BE2C (cell line): Measurements from ENCODE around the gene AHCTF1.
"Not testable (repeated sequence)": the region's sequence is repeated elsewhere in the genome, so short reads cannot be mapped to it uniquely, and the experiment has no call there.

ENCODE experiments used
- DNase-seq: peaks from one replicate; pipeline ENCODE4 v3.0.0-alpha.2; 2020
- H3K27me3 ChIP-seq: fragments of 250-450 bp; sonication (Bioruptor Pico); 2 replicates; pipeline ENCODE4 v1.5.1; 2020; ENCODE audit warnings: mild to moderate bottlenecking
- H3K36me3 ChIP-seq: fragments of 250-450 bp; sonication (Bioruptor Pico); 2 replicates; pipeline ENCODE4 v1.5.1; 2020; ENCODE audit warnings: mild to moderate bottlenecking
- H3K4me1 ChIP-seq: fragments of 250-450 bp; sonication (Bioruptor Pico); 2 replicates; pipeline ENCODE4 v1.5.1; 2020
- H3K4me3 ChIP-seq: 2 replicates; pipeline ENCODE4 v1.5.1; 2011; ENCODE audit warnings: low read depth, low read length
- H3K9me3 ChIP-seq: fragments of 250-450 bp; sonication (Bioruptor Pico); 2 replicates; pipeline ENCODE4 v1.5.1; 2020
- CTCF ChIP-seq: IDR thresholded peaks from 2 replicates; pipeline ENCODE4 v1.5.1; 2012; ENCODE audit warnings: mild to moderate bottlenecking, low read depth, low read length

AHCTF1 gene

GRCh38 chr1:246925997-246926626, 5.6 kb downstream of the AHCTF1 start:
- Histone ChIP-seq H3K9me3 (no peaks in the 10 kb centered on the region), H3K27me3 (no peaks in the 10 kb centered on the region), H3K4me1 (no peaks in the 10 kb centered on the region), H3K36me3 (peaks cover 41% of the 10 kb centered on the region), H3K4me3 (no peak overlapping the region)
- no peak for DNase-seq
- no peak for TF ChIP-seq CTCF

- no peak overlapping the region for H3K4me3 ChIP-seq
- no peak for DNase-seq
- H3K9me3 ChIP-seq = no peaks in the 10 kb centered on the region
- no peak for TF ChIP-seq CTCF
- H3K36me3 ChIP-seq = peaks cover 42% of the 10 kb centered on the region
- H3K4me1 ChIP-seq = no peaks in the 10 kb centered on the region
- no peaks in the 10 kb centered on the region for H3K27me3 ChIP-seq
These were observed 7.8 kb downstream of the AHCTF1 start for GRCh38 chr1:246923900-246924299.

GRCh38 chr1:246923482-246923881, 8.3 kb downstream of the AHCTF1 start:
- Histone ChIP-seq H3K27me3 (no peaks in the 10 kb centered on the region), H3K9me3 (no peaks in the 10 kb centered on the region), H3K4me3 (no peak overlapping the region), H3K4me1 (no peaks in the 10 kb centered on the region), H3K36me3 (peaks cover 41% of the 10 kb centered on the region)
- DNase-seq = no peak
- TF ChIP-seq CTCF = no peak

GRCh38 chr1:246921481-246921880, 10.3 kb downstream of the AHCTF1 start:
- H3K4me3 ChIP-seq = no peak overlapping the region
- H3K9me3 ChIP-seq = no peaks in the 10 kb centered on the region
- H3K4me1 ChIP-seq = no peaks in the 10 kb centered on the region
- no peak for TF ChIP-seq CTCF
- peaks cover 41% of the 10 kb centered on the region for H3K36me3 ChIP-seq
- DNase-seq = no peak
- H3K27me3 ChIP-seq = no peaks in the 10 kb centered on the region

GRCh38 chr1:246919902-246920301, 11.8 kb downstream of the AHCTF1 start:
- DNase-seq = no peak
- H3K27me3 ChIP-seq = no peaks in the 10 kb centered on the region
- H3K4me3 ChIP-seq = no peak overlapping the region
- peaks cover 44% of the 10 kb centered on the region for H3K36me3 ChIP-seq
- TF ChIP-seq CTCF = no peak
- H3K4me1 ChIP-seq = no peaks in the 10 kb centered on the region
- no peaks in the 10 kb centered on the region for H3K9me3 ChIP-seq

GRCh38 chr1:246916026-246916923, 15.5 kb downstream of the AHCTF1 start:
- H3K9me3 ChIP-seq, DNase-seq, H3K4me3 ChIP-seq, H3K4me1 ChIP-seq, H3K27me3 ChIP-seq: not testable (repeated sequence)
- peaks cover 68% of the 10 kb centered on the region for H3K36me3 ChIP-seq
